Stimulated activated CD4-positive, alpha-beta T cell treated with anti-CD3 and anti-CD28 coated beads, Interleukin-15, amount 100 ng/mL, for 1 hour (primary cell): ENCODE results near the gene NCKAP1.
"Not testable (repeated sequence)": the region's sequence is repeated elsewhere in the genome, so short reads cannot be mapped to it uniquely, and the experiment has no call there.

Experiments
- DNase-seq, 2 donors: peaks; one replicate each; pipeline ENCODE4 v3.0.0-alpha.2; 2020; ENCODE audit warnings: low read depth in 1 of 2, low spot score in 1 of 2

Gene NCKAP1

GRCh38 chr2:182887753-182888415, 150.4 kb downstream of the NCKAP1 start:
- DNase-seq: no peak

- no peak for DNase-seq
These were observed 151.2 kb downstream of the NCKAP1 start for GRCh38 chr2:182887093-182887492.

- no peak for DNase-seq
These were observed 152.5 kb downstream of the NCKAP1 start for GRCh38 chr2:182885771-182886170.

GRCh38 chr2:182883451-182883850, 154.8 kb downstream of the NCKAP1 start:
- DNase-seq: no peak

GRCh38 chr2:182880100-182880499, 158.2 kb downstream of the NCKAP1 start:
- not testable (repeated sequence) for DNase-seq

GRCh38 chr2:182876653-182877052, 161.6 kb downstream of the NCKAP1 start:
- DNase-seq: not testable (repeated sequence)

- no peak for DNase-seq
These were observed 168.0 kb downstream of the NCKAP1 start for GRCh38 chr2:182870227-182870626.

GRCh38 chr2:182868054-182868796, 170.0 kb downstream of the NCKAP1 start:
- DNase-seq: no peak

GRCh38 chr2:182867426-182868053, 170.7 kb downstream of the NCKAP1 start:
- no peak for DNase-seq

GRCh38 chr2:182866461-182867406, 171.5 kb downstream of the NCKAP1 start, which contains the start of gene FRZB:
Gene FRZB, minus strand, starts transcription at chr2:182866637. Its CDS starts 85 bp downstream, at chr2:182866552.
- DNase-seq: no peak

GRCh38 chr2:182866095-182866460, 172.2 kb downstream of the NCKAP1 start:
- no peak for DNase-seq

GRCh38 chr2:182864949-182865570, 173.2 kb downstream of the NCKAP1 start:
- DNase-seq: no peak

GRCh38 chr2:182863642-182864041, 174.6 kb downstream of the NCKAP1 start:
- no peak for DNase-seq

GRCh38 chr2:182862091-182862490, 176.2 kb downstream of the NCKAP1 start:
- DNase-seq: no peak

- no peak for DNase-seq
These were observed 177.4 kb downstream of the NCKAP1 start for GRCh38 chr2:182860858-182861257.
